ENCODE results near the gene GMFB.
"Not testable (repeated sequence)": the region's sequence is repeated elsewhere in the genome, so short reads cannot be mapped to it uniquely, and the experiment has no call there.

The GMFB gene

DNA sequence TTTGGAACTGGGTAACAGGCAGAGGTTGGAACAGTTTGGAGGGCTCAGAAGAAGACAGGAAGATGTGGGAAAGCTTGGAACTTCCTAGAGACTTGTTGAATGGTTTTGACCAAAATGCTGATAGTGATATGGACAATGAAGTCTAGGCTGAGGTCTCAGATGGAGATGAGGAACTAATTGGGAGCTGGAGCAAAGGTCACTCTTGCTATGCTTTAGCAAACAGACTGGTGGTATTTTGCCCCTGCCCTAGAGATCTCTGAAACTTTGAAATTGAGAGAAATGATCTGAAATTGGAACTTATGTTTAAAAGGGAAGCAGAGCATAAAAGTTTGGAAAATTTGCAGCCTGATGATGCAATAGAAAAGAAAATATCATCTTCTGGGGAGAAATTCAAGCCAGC lies 30.2 kb downstream of the GMFB start:
- DNase-seq (ENCODE audit: low read depth), result not testable (repeated sequence)

DNA sequence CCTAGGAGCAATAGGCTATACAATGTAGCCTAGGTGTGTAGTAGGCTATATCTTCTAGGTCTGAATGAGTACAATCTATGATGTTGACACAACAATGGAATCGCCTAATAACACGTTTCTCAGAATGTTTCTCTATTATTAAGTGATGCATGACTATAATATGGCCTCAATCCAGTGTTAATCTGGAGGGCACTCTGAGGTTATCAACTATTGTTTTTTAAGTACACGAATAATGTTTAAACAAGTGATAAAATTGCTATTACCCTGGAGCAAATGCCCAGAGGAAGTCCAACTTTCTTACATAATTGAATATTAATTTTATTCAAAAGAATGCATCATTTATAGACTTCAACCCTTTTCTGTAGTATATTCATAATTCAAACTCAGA lies 31.2 kb downstream of the GMFB start:
- no peak for DNase-seq (ENCODE audit: low read depth)

DNA sequence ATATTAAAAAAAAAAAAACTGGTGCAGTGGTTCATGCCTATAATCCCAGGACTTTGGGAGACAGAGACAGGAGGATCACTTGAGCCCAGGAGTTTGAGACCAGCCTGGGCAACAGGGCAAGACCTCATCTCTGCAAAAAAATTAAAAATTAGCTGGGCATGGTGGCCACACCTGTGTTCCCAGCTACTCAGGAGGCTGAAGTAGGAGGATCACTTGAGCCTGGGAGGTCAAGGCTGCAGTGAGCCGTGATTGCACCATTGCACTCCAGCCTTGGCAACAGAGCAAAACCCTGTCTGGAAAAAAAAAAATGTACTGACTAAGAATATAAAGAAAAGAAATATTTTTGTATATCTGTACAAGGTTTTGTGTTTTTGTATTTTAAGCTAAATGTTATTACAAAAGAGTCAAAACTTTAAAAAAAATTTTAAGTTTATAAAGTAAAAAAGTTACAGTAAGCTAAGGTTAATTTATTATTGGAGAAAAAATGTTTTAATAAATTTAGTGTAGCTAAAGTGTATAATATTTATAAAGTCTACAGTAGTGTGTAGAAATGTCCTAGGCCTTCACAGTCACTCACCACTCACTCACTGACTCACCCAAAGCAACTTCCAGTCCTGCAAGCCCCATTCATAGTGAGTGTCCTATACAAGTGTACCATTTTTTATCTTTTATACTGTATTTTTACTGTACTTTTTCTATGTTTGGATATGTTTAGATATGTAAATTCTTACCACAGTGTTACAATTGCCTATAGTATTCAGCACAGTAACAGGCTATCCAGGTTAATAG lies 31.8 kb downstream of the GMFB start:
- DNase-seq (ENCODE audit: low read depth), result not testable (repeated sequence)

DNA sequence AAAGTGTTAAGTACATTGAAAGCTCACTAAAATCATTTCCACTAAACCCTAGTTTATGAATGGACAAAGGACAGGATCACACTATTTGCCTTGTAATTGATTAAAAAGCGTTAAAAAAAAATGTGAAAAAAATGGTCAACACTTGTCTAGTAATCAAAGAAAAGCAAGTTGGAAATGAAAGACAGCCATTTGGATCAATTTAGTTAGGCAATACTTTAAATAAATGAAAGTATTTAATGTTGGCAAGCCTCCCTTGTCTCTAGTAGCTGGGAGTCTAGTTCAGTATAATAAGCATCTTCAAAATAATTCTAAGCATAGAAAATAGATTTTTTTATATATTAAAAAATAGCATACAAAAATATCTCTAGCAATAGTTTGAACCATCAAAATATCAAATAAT lies 33.4 kb downstream of the GMFB start:
- DNase-seq (ENCODE audit: low read depth), result no peak

DNA sequence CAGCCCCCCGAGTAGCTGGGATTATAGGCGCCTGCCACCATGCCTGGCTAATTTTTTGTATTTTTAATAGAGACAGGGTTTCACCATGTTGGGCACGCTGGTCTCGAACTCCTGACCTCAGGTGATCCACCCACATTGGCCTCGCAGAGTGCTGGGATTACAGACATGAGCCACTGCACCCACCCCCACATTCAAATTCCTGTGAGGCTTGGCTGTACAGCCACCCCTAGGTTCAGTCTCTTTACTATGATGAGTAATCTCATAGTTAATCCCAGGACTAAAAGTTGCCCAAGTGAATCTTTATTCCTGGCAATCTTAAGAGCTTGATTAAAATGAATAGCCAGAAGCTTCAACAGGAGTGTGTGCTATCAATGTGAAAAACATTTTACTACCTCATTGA lies 34.8 kb downstream of the GMFB start:
- not testable (repeated sequence) for DNase-seq (ENCODE audit: low read depth)

DNA sequence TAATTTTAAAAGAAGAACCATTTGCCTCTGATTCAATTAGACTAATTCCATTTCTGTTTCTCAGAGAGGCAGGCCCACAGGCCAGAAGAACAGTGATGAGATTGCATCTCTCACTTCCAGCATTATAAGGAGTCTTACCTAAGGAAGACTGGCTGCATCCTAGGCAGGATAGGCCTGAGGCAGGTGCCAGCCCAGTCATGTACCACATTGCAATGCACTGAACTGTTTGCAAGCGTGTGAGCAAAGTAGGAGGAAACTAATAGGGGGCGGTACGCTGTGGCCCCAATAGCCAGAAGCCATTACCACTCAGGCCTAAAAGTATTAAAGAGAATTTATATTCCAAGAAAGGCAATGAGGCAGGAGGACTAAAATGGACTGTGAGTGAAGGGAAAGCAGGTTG lies 35.5 kb downstream of the GMFB start:
- DNase-seq (ENCODE audit: low read depth), result no peak

DNA sequence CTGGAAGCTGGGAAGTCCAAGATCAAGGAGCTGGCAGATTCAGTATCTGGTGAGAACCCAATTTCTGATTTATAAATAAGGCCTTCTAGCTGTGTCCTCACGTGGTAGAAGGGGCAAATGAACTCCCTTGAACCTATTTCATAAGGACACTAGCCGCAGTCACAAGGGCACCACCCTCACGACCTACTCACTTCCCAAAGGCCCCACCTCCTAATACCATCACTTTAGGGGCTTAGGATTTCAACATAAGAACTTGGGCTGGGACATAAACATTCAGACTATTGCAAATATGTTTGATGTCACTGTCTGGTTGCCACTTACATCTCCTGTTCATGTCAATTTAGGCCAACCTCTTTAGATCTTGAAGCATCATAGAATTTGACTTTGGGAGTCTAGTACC lies 36.8 kb downstream of the GMFB start:
- DNase-seq (ENCODE audit: low read depth), result no peak

DNA sequence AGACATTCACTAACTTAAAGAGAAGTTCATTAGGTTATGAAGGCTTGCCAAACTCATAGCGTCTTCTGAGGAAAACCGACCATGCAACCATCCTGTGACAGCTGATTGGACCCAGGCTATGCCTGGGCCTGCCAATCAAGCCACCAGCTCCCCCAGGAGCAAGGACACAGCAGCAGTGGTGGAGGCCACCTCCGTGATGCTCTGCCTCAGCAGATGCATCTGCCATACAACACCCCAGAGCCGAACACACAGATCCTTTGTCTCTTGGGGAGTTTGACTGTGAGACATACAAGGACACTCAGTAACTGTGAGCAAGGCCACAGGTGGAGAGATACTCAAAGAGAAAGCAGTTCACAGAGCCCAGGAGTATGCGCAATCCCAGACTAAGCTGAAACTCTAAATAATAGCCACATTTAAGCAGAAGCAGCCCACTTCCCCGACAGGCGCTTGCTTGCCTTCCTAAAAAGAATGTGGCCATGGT lies 37.6 kb downstream of the GMFB start:
- DNase-seq (ENCODE audit: low read depth), result no peak

DNA sequence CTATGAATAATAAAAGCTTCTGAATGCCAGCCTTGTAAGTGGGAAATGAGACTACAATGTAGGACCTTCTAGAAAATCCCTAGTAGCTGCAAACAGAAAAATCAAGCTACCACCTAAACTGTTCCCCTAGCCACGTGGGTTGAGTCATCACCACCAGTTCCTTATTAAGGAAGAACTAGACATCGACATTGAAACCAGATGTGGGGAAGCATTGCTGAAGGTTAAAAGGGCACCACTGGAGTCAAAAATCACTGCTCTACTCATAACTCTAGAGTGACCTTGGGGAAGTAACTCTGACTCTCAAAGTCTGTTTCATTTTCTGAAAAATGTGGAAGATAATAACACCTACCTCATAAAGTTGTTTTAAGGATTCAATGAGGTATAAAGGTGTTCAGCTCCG lies 38.2 kb downstream of the GMFB start:
- no peak for DNase-seq (ENCODE audit: low read depth)

DNA sequence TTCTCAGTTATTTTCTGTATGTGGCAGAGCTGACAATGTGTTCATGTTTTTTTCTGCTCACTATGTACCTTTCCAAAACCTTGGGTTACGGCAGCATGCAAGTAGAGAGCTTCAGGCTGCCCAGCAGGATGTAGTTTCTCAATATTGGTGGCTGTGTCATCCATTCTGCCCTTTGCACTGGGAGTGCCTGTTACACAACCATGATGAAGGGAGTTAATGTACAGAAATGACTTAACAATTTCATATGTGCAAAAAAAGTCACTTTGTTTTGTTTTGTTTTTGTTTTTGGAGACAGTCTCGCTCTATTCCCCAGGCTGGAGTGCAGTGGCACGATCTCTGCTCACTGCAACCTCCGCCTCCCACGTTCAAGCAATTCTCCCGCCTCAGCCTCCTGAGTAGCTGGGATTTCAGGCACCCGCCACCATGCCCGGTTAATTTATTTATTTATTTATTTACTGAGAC lies 41.5 kb downstream of the GMFB start:
- no peak for DNase-seq (ENCODE audit: low read depth)

DNA sequence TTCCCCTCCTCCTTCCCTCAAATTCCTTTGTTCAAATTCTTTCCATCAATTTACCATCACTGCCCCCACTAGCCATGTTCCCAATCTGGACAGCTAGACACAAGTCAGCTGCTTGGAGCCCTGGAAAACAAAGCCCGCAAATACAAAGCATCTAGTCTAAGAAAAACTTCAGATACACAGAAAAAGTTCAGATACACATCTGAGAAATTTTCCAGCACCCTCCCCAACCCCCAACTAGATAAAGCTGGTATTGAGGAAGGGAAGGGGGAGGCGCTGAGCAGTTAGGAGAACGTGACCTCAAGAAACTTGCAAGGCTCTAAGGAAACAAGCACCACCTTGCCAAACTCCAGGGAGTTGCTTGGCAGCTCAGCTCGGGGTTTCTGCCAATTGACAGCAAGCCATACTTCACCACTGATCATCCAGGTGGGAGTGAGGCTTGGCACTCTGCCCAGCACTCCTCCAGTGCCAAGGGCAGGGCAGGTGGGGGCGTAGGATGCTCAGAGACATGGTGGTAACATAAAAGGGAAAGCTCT lies 42.6 kb downstream of the GMFB start:
- no peak for DNase-seq (ENCODE audit: low read depth)

DNA sequence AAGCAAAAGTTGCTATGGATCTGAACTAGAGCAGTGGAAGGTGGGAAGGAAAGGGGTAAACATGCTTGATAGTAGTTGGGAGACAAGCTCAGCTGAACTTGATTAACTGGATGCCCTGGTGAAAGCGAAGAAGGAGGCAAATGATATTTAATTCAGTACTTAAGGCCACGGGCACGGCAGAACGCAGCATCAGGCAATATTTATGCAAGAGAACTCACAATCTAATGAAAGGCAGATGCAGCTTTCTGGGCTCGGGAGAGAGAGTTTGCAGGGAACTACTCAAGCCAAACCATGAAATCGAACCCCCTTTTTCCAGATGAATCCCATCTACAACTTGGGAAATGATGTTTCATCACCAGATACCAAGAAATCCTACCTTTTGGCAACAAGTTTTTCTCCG lies 44.1 kb downstream of the GMFB start:
- no peak for DNase-seq (ENCODE audit: low read depth)

DNA sequence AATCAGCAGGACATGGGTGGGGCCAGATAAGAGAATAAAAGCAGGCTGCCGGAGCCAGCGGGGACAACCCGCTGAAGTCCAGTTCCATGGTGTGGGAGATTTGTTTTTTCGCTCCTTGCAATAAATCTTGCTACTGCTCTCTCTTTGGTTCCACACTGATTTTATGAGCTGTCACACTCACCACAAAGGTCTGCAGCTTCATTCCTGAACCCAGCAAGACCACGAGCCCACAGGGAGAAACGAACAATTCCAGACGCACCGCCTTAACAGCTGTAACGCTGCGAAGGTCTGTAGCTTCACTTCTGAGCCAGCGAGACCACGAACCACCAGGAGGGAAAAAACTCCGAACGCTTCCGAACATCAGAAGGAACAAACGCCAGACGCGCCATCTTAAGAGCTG lies 44.8 kb downstream of the GMFB start:
- DNase-seq (ENCODE audit: low read depth), result no peak

DNA sequence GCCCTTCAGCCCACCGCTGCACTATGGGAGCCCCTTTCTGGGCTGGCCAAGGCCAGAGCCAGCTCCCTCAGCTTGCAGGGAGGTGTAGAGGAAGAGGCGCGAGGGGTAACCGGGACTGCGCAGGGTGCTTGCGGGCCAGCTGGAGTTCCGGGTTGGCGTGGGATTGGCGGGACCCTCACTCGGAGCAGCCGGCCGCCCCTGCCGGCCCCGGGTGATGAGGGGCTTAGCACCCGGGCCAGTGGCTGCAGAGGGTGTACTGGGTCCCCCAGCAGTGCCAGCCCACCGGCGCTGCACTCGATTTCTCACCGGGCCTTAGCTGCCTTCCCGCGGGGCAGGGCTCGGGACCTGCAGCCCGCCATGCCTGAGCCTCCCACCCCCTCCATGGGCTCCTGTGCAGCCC lies 45.8 kb downstream of the GMFB start:
- DNase-seq (ENCODE audit: low read depth), result not testable (repeated sequence)

DNA sequence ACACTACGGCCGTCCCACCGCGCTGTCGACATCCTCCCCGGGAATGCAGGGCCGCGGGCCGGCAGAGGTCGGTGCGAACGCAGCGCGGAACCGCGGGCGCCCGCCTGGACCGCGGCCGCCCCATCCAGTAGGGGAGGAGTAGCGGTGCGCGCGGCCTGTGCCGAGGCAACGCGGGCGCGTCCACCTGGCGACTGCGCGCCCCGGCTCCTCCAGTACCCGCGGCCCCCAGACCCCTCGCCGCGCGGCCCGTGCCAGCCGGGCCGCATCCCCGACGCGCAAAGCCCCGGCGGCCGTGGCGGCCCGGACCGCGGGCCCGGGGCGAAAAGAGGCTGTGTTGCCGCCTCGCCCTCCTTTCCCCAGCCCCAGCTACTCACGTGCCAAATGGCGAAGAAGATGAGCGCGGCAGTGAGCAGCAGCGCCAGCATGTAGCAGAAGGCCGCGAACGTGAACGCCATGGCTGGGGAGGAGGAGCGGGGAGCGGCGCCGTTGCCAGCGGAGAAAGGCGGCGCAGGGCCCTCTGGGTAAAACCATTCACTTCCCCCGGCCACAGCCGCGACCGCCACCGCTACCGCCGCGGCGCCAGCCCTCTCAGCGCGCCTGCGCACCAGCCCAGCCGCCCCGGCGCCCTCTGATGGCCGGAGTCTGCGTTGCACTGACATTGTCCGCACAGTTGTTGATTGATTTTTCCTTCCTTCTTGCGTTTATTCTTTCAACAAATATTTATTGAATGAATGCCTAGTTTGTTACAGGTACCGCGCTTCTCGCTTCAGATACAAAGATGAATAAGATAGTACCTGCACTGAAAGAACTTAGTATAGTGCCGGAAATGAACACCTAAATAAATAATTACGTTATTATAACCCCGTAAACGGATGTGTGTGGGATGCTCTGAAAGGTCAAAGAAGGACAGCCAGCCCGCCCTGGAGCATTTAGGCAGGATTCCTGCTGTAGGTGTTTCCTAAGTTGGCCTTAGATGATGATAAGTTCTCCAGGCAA lies 47.6 kb downstream of the GMFB start, which contains the start of gene CNIH1:
CNIH1 (minus strand) TSS at position 502 of the 996 bp plus-strand sequence; CDS start at position 455, 47 bp downstream.
- DNase-seq (ENCODE audit: low read depth), result peak; percentile 87

DNA sequence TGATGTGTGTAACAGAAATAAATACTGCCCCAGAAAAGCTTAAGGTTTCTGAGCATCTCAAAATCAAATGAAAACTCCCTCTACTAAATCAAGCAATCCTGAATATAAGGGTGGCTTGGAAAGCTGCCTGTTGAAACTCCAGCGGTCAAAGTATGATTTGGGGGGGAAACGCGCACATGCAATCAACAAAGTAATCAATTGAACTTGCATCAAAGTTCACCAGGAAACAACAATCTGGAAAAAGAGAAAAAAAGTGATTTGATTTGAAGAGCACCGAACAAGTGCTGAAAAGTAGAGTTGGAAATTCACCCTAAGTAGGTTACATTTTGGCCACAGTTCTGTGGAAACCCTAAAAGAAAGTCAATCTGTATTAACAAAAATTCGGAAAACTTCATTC lies 48.3 kb downstream of the GMFB start:
- no peak for DNase-seq (ENCODE audit: low read depth)

DNA sequence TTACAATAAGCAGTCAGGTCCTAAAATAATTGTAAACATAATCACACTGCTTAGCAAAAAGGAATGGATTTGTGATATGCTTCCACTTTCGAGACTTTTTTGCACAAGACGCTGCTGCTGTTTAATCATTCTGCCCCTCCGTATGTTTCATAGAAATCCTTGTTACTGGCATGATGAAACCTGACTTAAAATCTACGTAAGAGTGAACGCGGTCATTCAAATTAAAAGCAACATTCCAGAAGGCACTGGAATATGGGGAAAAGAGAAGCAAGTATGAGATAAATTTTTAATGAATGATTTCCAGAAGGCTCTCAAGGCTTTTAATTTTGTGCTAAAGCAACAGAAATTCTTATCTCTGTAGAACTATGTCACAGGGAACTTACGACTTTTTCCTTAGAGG lies 48.7 kb downstream of the GMFB start:
- DNase-seq (ENCODE audit: low read depth), result no peak

DNA sequence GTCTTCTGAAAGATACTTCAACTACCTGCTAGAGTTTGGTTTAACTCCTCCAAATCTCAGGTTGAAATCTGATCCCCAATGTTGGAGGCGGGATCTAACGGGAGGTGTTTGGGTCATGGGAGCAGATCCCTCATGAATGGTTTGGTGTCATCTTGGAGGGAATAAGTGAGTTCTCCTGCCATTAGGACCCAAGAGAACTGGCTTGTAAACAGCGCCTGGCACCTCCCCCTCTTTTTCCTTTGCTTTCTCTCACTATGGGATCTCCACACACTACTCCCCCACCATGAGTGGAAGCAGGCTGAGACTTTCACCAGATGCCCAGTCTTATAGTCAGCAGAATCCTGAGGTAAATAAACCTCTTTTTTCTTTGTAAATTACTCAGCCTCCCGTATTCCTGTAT lies 50.1 kb downstream of the GMFB start:
- DNase-seq (ENCODE audit: low read depth), result no peak

DNA sequence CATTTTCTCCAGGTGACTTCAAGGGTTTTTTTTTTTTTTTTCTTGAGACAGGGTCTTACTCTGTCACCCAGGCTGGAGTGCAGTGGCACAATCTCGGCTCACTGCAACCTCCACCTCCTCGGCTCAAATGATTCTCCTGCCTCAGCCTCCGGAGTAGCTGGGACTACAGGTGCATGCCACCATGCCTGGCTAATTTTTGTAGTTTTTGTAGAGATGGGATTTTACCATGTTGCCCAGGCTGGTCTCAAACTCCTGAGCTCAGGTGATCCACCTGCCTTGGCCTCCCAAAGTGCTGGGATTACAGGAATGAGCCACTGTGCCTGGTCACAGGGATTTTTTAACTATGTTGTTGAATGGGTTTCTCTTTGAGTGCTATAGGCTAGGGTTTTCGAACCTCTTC lies 50.8 kb downstream of the GMFB start:
- not testable (repeated sequence) for DNase-seq (ENCODE audit: low read depth)

DNA sequence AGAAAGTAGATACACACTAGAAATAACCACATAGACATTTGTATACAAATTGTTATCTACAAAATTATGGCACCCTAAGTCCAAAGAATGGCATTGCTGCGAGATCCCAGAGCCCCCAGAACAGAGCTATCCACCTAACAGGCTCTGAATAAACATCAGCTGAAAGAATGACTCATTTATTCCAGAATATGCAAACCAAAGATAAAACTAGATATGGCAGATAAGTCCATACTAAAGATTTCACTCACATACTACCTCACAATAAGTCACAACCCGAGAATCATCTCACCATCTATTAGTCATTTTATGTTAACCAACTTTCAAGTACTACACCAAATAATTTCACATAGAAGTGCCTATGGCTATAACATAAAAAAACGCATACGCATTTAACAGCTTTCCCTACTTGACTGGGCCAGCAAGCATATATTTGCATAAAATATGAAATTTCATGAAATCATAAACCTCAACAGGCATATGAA lies 53.2 kb downstream of the GMFB start:
- DNase-seq (ENCODE audit: low read depth), result no peak

DNA sequence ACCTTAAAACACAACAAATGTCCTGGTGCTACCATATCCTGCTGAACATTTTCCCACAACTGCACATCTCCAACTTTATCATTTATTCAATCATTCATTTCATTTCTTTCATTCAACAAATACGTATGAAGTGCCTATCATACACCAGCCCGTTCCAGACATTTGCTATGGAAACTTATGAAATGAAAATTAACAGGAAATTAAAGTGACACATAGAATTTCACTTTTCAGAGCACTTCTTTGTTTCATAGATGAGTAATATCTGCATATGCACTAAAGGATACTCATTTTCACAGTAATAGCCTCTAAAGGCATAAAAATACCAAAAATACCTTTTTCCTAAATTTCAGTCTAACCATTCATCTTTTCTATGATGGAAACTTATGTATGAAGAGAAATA lies 60.3 kb downstream of the GMFB start:
- no peak for DNase-seq (ENCODE audit: low read depth)

DNA sequence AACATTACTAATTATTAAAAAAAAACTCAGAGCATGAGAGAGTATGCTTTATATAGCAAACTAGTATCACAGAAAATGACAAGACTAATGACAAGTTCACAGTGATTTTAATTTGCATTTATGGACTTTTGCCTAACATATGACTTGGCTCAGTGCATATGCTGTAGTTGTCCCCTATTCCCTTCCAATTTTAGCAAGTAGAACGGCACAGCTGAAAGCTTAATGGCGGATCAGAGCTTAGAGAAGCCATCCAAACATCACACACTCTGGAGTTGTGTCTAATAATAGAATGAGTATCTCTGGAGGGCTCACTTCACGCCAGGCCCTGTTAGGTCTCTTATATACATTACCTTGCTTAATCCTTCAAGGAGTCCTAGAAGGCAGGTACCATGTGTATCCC lies 60.9 kb downstream of the GMFB start:
- no peak for DNase-seq (ENCODE audit: low read depth)
